ENCODE data around the gene GLI3. TPM values are rescaled to one million over a fixed set of nuclear protein-coding genes. Genes with fewer than 3 reads are reported as not detected.

GLI3 gene
- total RNA-seq, 1 experiment from 2014 or later = 46.2 TPM

GRCh38 chr7:41956705-41957104 is 280.3 kb downstream of the GLI3 start:
- H3K27me3 Mint-ChIP-seq (ENCODE audit: low read depth) = no peaks in the 10 kb centered on the region; the same call in 1 of the 2 replicates
- H3K4me1 Mint-ChIP-seq = peaks cover 31% of the 10 kb centered on the region
- DNase-seq (ENCODE audit: low spot score) (no peak), ATAC-seq (no peak)
- ChIA-PET POLR2A (no interaction called here), CTCF (interaction anchor here (2.8 to 4.8 kb wide), 2 partner anchors 13 to 16 kb away, joined by 27 to 53 read pairs; no protein-coding TSS in a partner anchor)
- H3K9me3 Mint-ChIP-seq = no peaks in the 10 kb centered on the region
- no peak overlapping the region for H3K27ac Mint-ChIP-seq
- H3K36me3 Mint-ChIP-seq = no peaks in the 10 kb centered on the region
- no peak overlapping the region for H3K4me3 Mint-ChIP-seq
- TF ChIP-seq ZNF532 (CRISPR knock-in tag; IDR thresholded peaks at IDR 0.05; ENCODE audit: borderline replicate concordance) (no peak), NR3C1 (CRISPR knock-in tag; conservative IDR thresholded peaks at IDR 0.05; ENCODE audit: low read depth) (no peak), SP1 (CRISPR knock-in tag; conservative IDR thresholded peaks at IDR 0.05) (no peak), NFATC4 (CRISPR knock-in tag; IDR thresholded peaks at IDR 0.05) (no peak), PREB (CRISPR knock-in tag; IDR thresholded peaks at IDR 0.05; ENCODE audit: borderline replicate concordance) (no peak), ZSCAN18 (CRISPR knock-in tag; IDR thresholded peaks at IDR 0.05) (no peak), OVOL2 (CRISPR knock-in tag; IDR thresholded peaks at IDR 0.05; ENCODE audit: borderline replicate concordance) (no peak), TP53 (CRISPR knock-in tag; IDR thresholded peaks at IDR 0.05) (no peak)

GRCh38 chr7:41955893-41956675 is 280.9 kb downstream of the GLI3 start:
- Mint-ChIP-seq H3K27ac (no peak overlapping the region), H3K27me3 (ENCODE audit: low read depth) (no peaks in the 10 kb centered on the region; the same call in 1 of the 2 replicates), H3K4me3 (no peak overlapping the region), H3K36me3 (no peaks in the 10 kb centered on the region), H3K9me3 (no peaks in the 10 kb centered on the region), H3K4me1 (peaks cover 31% of the 10 kb centered on the region)
- peak; percentile 91 for ATAC-seq
- DNase-seq (ENCODE audit: low spot score) = peak; percentile 64
- ChIA-PET POLR2A (no interaction called here), CTCF (interaction anchor here (0.5 to 4.8 kb wide), 8 partner anchors 11 to 887 kb away, joined by 4 to 53 read pairs (median 6); no protein-coding TSS in a partner anchor)
- TF ChIP-seq ZNF423 (CRISPR knock-in tag; IDR thresholded peaks at IDR 0.05) (0 out of 2 replicates have a peak, but pooled peaks have one; percentile 59), ATF6 (CRISPR knock-in tag; IDR thresholded peaks at IDR 0.05) (no peak), E2F5 (CRISPR knock-in tag; IDR thresholded peaks at IDR 0.05) (0 out of 2 replicates have a peak, but pooled peaks have one; percentile 30)

All from WTC11 (cell line).